Measurements from ENCODE around the gene EPM2AIP1. TPM values are rescaled to one million over a fixed set of nuclear protein-coding genes. Genes with fewer than 3 reads are reported as not detected.

EPM2AIP1 gene
- total and polyA plus RNA-seq, 5 donors from 2014 or later: 3.5 to 34.0 (median 7.9) TPM

DNA sequence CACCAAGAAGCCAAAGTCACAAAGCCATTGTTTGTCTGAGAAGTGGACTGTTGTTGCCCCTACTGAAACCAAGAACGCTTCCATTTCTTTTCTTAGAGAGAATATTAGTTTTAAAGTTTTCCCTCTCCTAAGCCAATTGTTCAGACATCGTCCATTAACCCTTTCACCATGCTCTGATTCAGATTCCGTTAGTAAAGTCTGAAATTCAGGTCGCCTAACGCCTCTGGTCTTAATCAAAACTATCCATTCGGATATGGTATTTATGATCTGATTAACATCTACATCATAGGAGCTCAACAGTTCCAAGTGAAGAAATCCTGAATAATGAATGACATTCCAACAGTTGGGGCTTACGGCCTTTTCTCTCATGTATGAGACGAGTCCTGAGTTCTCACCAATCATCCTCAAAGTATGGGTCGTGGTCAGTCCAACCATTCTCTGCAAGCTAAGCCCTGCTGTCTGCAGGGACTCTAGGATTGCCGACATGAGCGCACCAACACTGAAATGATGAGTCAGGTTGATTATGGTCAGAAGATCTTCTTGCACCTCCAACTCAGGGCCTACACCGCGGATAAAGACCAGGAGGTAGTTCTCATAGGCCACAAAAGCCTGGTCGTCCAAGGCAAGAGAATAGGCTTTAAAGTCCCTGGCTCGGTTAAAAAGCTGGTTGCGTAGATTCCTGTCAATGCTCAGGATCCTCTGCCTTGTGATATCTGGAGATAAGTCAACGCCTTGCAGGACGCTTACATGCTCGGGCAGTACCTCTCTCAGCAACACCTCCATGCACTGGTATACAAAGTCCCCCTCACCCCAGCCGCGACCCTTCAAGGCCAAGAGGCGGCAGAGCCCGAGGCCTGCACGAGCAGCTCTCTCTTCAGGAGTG is 767 bp downstream of the EPM2AIP1 start:
- Histone ChIP-seq H3K9me3 (ENCODE audit: control insufficient read depth in 2 of 2, low read length in 2 of 2) (no peaks in the 10 kb centered on the region), H3K4me3 (ENCODE audit: low read depth, low read length) (peak overlapping the region; percentile 95), H3K27ac (ENCODE audit: insufficient read depth, low read length, poor library complexity, severe bottlenecking) (peak overlapping the region; percentile 99), H3K27me3 (ENCODE audit: control insufficient read depth, insufficient read depth, low read length) (no peaks in the 10 kb centered on the region), H3K36me3 (ENCODE audit: control insufficient read depth, insufficient read depth, low read length) (peaks cover 12% of the 10 kb centered on the region), H3K4me1 (ENCODE audit: control insufficient read depth, insufficient read depth, low read length, poor library complexity, severe bottlenecking) (peaks cover 58% of the 10 kb centered on the region)
- Mint-ChIP-seq H3K4me1 (peaks cover 16 to 54% (median 33%) of the 10 kb centered on the region in 4 donors), H3K27ac (no peak overlapping the region), H3K4me3 (no peak overlapping the region), H3K27me3 (no peaks in the 10 kb centered on the region), H3K9me3 (peaks cover 0 to 2% (median 0%) of the 10 kb centered on the region in 7 donors), H3K36me3 (peaks cover 17% of the 10 kb centered on the region)
- ATAC-seq (ENCODE audit: low read depth in 2 of 2): no peak
- DNase-seq: no peak

DNA sequence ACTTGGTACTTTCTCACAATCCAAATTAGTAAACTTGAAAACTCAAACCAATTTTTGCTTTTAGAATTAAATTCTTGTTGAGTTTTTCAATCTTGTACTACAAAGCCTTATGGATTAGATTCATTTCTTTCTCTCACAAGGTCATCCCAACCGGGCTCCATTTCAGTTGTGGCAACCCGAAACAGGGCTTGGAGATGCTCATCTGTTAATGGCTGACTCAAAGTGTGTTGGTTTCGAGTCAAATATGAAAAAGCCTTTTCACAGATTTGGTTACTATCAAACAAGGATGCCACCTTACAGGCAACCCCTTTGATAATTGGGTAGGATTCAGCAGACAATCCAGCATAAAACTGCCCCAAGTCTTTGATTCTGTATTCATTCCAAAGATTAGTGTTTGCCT is 1.8 kb downstream of the EPM2AIP1 start:
- Histone ChIP-seq H3K9me3 (ENCODE audit: control insufficient read depth in 2 of 2, low read length in 2 of 2) (no peaks in the 10 kb centered on the region), H3K36me3 (ENCODE audit: control insufficient read depth, insufficient read depth, low read length) (peaks cover 14% of the 10 kb centered on the region), H3K4me1 (ENCODE audit: control insufficient read depth, insufficient read depth, low read length, poor library complexity, severe bottlenecking) (peaks cover 58% of the 10 kb centered on the region), H3K27me3 (ENCODE audit: control insufficient read depth, insufficient read depth, low read length) (no peaks in the 10 kb centered on the region), H3K4me3 (ENCODE audit: low read depth, low read length) (peak overlapping the region; percentile 95), H3K27ac (ENCODE audit: insufficient read depth, low read length, poor library complexity, severe bottlenecking) (peak overlapping the region; percentile 99)
- Mint-ChIP-seq H3K36me3 (peaks cover 10% of the 10 kb centered on the region), H3K4me3 (no peak overlapping the region), H3K27ac (no peak overlapping the region), H3K27me3 (no peaks in the 10 kb centered on the region), H3K4me1 (peaks cover 14 to 51% (median 31%) of the 10 kb centered on the region in 4 donors), H3K9me3 (peaks cover 0 to 2% (median 0%) of the 10 kb centered on the region in 7 donors)
- DNase-seq (peak in 1 of 3 donors; percentile 34), ATAC-seq (ENCODE audit: low read depth in 2 of 2) (no peak)

DNA sequence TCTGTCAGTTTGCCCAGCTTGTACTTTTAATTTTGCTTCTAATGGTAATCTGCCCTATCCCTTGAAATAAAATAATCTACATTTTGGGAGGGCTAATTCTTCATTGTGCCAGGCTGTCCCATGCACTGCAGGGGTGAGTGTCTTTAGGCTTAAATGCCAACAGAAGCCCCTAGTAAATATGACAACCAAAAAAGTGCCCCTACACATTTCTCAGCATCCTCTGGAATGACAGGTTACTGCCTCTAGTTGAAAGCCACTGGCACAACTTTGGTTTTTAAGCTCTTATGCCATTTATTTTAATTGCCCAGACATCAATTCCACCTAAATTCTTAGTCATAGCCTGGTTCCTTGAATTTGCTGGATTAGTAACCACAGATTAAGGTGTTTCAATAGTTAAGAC is 3.4 kb downstream of the EPM2AIP1 start:
- Mint-ChIP-seq H3K27ac (peak overlapping the region in 2 of 3 donors; percentile 60 to 76), H3K9me3 (peaks cover 0 to 2% (median 0%) of the 10 kb centered on the region in 7 donors), H3K27me3 (no peaks in the 10 kb centered on the region), H3K36me3 (peaks cover 16% of the 10 kb centered on the region), H3K4me1 (peaks cover 14 to 47% (median 35%) of the 10 kb centered on the region in 4 donors), H3K4me3 (peak overlapping the region in 2 of 4 donors; percentile 80 to 82)
- no peaks in the 10 kb centered on the region for H3K9me3 ChIP-seq (ENCODE audit: control insufficient read depth in 2 of 2, low read length in 2 of 2)
- peaks cover 29% of the 10 kb centered on the region for H3K36me3 ChIP-seq (ENCODE audit: control insufficient read depth, insufficient read depth, low read length)
- ATAC-seq (ENCODE audit: low read depth in 2 of 2) (no peak), DNase-seq (no peak)
- peaks cover 58% of the 10 kb centered on the region for H3K4me1 ChIP-seq (ENCODE audit: control insufficient read depth, insufficient read depth, low read length, poor library complexity, severe bottlenecking)
- H3K27ac ChIP-seq (ENCODE audit: insufficient read depth, low read length, poor library complexity, severe bottlenecking): peak overlapping the region; percentile 99
- H3K27me3 ChIP-seq (ENCODE audit: control insufficient read depth, insufficient read depth, low read length): no peaks in the 10 kb centered on the region
- H3K4me3 ChIP-seq (ENCODE audit: low read depth, low read length): peak overlapping the region; percentile 95

DNA sequence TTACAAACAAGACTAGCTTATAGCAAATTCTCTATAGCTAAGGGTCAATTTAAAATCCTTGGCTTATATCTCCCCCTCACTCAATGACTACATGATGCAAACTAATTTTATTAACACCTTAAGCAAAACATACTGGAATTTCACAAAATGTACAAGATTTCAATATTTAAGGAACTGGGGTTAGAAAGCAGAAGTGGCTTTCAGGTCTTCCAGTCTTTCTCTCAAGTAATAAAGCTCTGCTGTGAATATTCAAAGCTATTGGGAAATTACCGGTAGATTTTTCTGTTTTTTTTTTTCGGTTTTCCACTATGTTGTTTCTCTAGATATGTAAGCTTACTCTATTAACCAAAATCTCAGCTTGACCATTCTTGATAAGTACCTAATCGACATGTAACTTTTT is 3.9 kb downstream of the EPM2AIP1 start:
- H3K36me3 Mint-ChIP-seq: peaks cover 16% of the 10 kb centered on the region
- peaks cover 53% of the 10 kb centered on the region for H3K4me1 ChIP-seq (ENCODE audit: control insufficient read depth, insufficient read depth, low read length, poor library complexity, severe bottlenecking)

DNA sequence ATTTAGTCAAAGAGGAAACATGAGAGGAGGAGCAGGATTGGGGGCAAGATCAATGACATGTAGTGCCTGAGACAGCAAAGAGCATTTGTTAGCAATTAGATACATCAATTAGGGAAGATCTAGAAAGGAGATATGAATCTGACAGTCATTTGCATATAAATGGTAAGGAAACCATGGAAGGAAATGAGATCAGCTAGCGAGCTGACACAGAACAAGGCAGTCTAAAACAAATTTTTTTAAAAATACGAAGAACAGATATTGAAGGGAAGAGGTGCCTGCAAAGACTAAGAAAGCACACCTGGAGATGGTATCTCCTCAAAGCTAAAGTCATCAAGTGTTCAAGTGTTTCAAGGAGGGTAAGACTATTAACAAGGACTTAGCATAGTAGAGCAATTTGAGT is 4.6 kb downstream of the EPM2AIP1 start:
- no peaks in the 10 kb centered on the region for H3K9me3 ChIP-seq (ENCODE audit: control insufficient read depth in 2 of 2, low read length in 2 of 2)
- Mint-ChIP-seq H3K27ac (peak overlapping the region in 2 of 3 donors; percentile 21 to 64), H3K36me3 (peaks cover 23% of the 10 kb centered on the region), H3K4me1 (peaks cover 14 to 47% (median 36%) of the 10 kb centered on the region in 4 donors), H3K9me3 (peaks cover 0 to 2% (median 0%) of the 10 kb centered on the region in 7 donors), H3K4me3 (peak overlapping the region; percentile 29 to 82 (median 62)), H3K27me3 (no peaks in the 10 kb centered on the region)
- no peaks in the 10 kb centered on the region for H3K27me3 ChIP-seq (ENCODE audit: control insufficient read depth, insufficient read depth, low read length)
- no peak for ATAC-seq (ENCODE audit: low read depth in 2 of 2)
- peak overlapping the region; percentile 95 for H3K4me3 ChIP-seq (ENCODE audit: low read depth, low read length)
- peaks cover 51% of the 10 kb centered on the region for H3K4me1 ChIP-seq (ENCODE audit: control insufficient read depth, insufficient read depth, low read length, poor library complexity, severe bottlenecking)
- peaks cover 41% of the 10 kb centered on the region for H3K36me3 ChIP-seq (ENCODE audit: control insufficient read depth, insufficient read depth, low read length)
- H3K27ac ChIP-seq (ENCODE audit: insufficient read depth, low read length, poor library complexity, severe bottlenecking): peak overlapping the region; percentile 45
- DNase-seq: peak in 2 of 3 donors; percentile 25 to 48

More for the DNA sequence above, 3.9 kb downstream of the EPM2AIP1 start:
- peaks cover 0 to 2% (median 0%) of the 10 kb centered on the region in 7 donors for H3K9me3 Mint-ChIP-seq
- no peak for DNase-seq
- peaks cover 14 to 47% (median 36%) of the 10 kb centered on the region in 4 donors for H3K4me1 Mint-ChIP-seq
- Histone ChIP-seq H3K27me3 (ENCODE audit: control insufficient read depth, insufficient read depth, low read length) (no peaks in the 10 kb centered on the region), H3K36me3 (ENCODE audit: control insufficient read depth, insufficient read depth, low read length) (peaks cover 34% of the 10 kb centered on the region), H3K9me3 (ENCODE audit: control insufficient read depth in 2 of 2, low read length in 2 of 2) (no peaks in the 10 kb centered on the region), H3K27ac (ENCODE audit: insufficient read depth, low read length, poor library complexity, severe bottlenecking) (peak overlapping the region; percentile 24), H3K4me3 (ENCODE audit: low read depth, low read length) (peak overlapping the region; percentile 95)
- peak overlapping the region in 2 of 3 donors; percentile 52 to 60 for H3K27ac Mint-ChIP-seq
- no peak for ATAC-seq (ENCODE audit: low read depth in 2 of 2)
- no peaks in the 10 kb centered on the region for H3K27me3 Mint-ChIP-seq
- peak overlapping the region in 2 of 4 donors; percentile 80 to 82 for H3K4me3 Mint-ChIP-seq

DNA sequence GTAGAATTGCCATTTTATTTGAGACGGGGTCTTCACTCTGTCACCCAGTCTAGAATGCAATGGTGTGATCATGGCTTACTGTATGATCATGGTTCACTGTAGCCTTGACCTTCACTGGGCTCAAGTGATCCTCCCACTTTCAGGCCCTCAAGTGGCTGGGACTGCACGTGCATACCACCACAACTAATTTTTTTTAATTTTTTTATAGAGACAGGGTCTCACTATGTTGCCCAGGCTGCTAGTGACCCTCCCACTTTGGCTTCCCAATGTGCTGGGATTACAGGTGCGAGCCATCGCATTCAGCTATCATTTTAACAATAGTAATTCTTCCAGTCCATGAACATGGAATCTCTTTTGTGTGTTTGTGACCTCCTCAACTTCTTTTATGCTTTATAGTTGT is 11.9 kb downstream of the EPM2AIP1 start:
- H3K27ac ChIP-seq (ENCODE audit: insufficient read depth, low read length, poor library complexity, severe bottlenecking): no peak overlapping the region
- no peak for DNase-seq
- H3K4me1 ChIP-seq (ENCODE audit: control insufficient read depth, insufficient read depth, low read length, poor library complexity, severe bottlenecking): no peaks in the 10 kb centered on the region
- H3K36me3 ChIP-seq (ENCODE audit: control insufficient read depth, insufficient read depth, low read length): peaks cover 47% of the 10 kb centered on the region
- no peaks in the 10 kb centered on the region for H3K27me3 ChIP-seq (ENCODE audit: control insufficient read depth, insufficient read depth, low read length)
- peaks cover 0 to 4% (median 2%) of the 10 kb centered on the region in 4 donors for H3K4me1 Mint-ChIP-seq
- ATAC-seq (ENCODE audit: low read depth in 2 of 2): no peak
- H3K4me3 Mint-ChIP-seq: no peak overlapping the region
- peaks cover 0 to 18% (median 7%) of the 10 kb centered on the region in 7 donors for H3K9me3 Mint-ChIP-seq
- H3K27ac Mint-ChIP-seq: no peak overlapping the region
- peaks cover 0 to 4% of the 10 kb centered on the region in 2 experiments for H3K9me3 ChIP-seq (ENCODE audit: control insufficient read depth in 2 of 2, low read length in 2 of 2)
- no peak overlapping the region for H3K4me3 ChIP-seq (ENCODE audit: low read depth, low read length)
- no peaks in the 10 kb centered on the region for H3K27me3 Mint-ChIP-seq
- peaks cover 40% of the 10 kb centered on the region for H3K36me3 Mint-ChIP-seq

DNA sequence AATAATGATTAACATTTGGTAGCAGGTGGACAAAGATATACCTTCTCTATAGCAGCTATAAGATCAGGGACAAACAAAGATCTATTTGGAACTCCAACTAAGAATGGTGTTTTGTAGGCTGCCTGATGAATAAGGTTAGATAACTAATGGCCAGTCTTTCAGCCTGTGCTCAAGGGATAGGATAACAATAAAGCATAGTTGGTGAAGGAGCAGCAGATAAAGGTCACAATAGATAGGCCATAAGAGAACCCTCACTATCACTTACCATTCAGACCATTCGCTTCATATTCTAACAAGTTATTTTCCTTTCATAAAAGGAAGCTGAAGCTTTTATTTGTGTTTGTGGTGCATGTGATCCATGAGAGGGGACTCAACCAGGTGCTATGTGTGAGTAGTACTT is 19.8 kb downstream of the EPM2AIP1 start:
- ATAC-seq (ENCODE audit: low read depth in 2 of 2): no peak
- Mint-ChIP-seq H3K27me3 (no peaks in the 10 kb centered on the region), H3K36me3 (peaks cover 22% of the 10 kb centered on the region), H3K4me3 (no peak overlapping the region), H3K27ac (no peak overlapping the region), H3K4me1 (peaks cover 0 to 32% (median 20%) of the 10 kb centered on the region in 4 donors), H3K9me3 (peaks cover 0 to 3% (median 0%) of the 10 kb centered on the region in 7 donors)
- DNase-seq: no peak
- peaks cover 6% of the 10 kb centered on the region for H3K4me1 ChIP-seq (ENCODE audit: control insufficient read depth, insufficient read depth, low read length, poor library complexity, severe bottlenecking)
- H3K27ac ChIP-seq (ENCODE audit: insufficient read depth, low read length, poor library complexity, severe bottlenecking): no peak overlapping the region
- H3K9me3 ChIP-seq (ENCODE audit: control insufficient read depth in 2 of 2, low read length in 2 of 2): no peaks in the 10 kb centered on the region
- no peak overlapping the region for H3K4me3 ChIP-seq (ENCODE audit: low read depth, low read length)
- H3K36me3 ChIP-seq (ENCODE audit: control insufficient read depth, insufficient read depth, low read length): peaks cover 3% of the 10 kb centered on the region
- no peaks in the 10 kb centered on the region for H3K27me3 ChIP-seq (ENCODE audit: control insufficient read depth, insufficient read depth, low read length)
